HG03025 (cell line): ENCODE results near the gene ITPK1.

Experiments used
- ATAC-seq: cut with Tn5 transposase; IDR thresholded peaks from one replicate; pipeline ENCODE4 v1.9.1; 2021; ENCODE audit warnings: mild to moderate bottlenecking, moderate library complexity; ENCODE audit not compliant: unreplicated experiment, low FRiP score

The ITPK1 gene

GRCh38 chr14:93085911-93086310 lies 29.8 kb downstream of the ITPK1 start:
- no peak for ATAC-seq

- ATAC-seq: no peak
These were observed 30.6 kb downstream of the ITPK1 start for GRCh38 chr14:93084866-93085857.

- no peak for ATAC-seq
These were observed 31.3 kb downstream of the ITPK1 start for GRCh38 chr14:93084402-93084801.

GRCh38 chr14:93083917-93084316 lies 31.8 kb downstream of the ITPK1 start:
- ATAC-seq: no peak

GRCh38 chr14:93082576-93083001 lies 33.1 kb downstream of the ITPK1 start:
- no peak for ATAC-seq

- no peak for ATAC-seq
These were observed 33.7 kb downstream of the ITPK1 start for GRCh38 chr14:93081876-93082570.

GRCh38 chr14:93079865-93080403 lies 35.8 kb downstream of the ITPK1 start:
- ATAC-seq: no peak

- no peak for ATAC-seq
These were observed 36.4 kb downstream of the ITPK1 start for GRCh38 chr14:93079321-93079720.

- no peak for ATAC-seq
These were observed 36.9 kb downstream of the ITPK1 start for GRCh38 chr14:93078870-93079269.

GRCh38 chr14:93076755-93077154 lies 39.0 kb downstream of the ITPK1 start:
- ATAC-seq: no peak

GRCh38 chr14:93075891-93076290 lies 39.8 kb downstream of the ITPK1 start:
- no peak for ATAC-seq

GRCh38 chr14:93073910-93074769 lies 41.6 kb downstream of the ITPK1 start:
- no peak for ATAC-seq

- ATAC-seq: no peak
These were observed 42.4 kb downstream of the ITPK1 start for GRCh38 chr14:93073358-93073707.

GRCh38 chr14:93072659-93073357 lies 42.9 kb downstream of the ITPK1 start:
- ATAC-seq: no peak

- ATAC-seq: no peak
These were observed 47.0 kb downstream of the ITPK1 start for GRCh38 chr14:93068711-93069110.

- ATAC-seq: no peak
These were observed 48.6 kb downstream of the ITPK1 start for GRCh38 chr14:93067088-93067487.

GRCh38 chr14:93065272-93065730 lies 50.4 kb downstream of the ITPK1 start:
- ATAC-seq: no peak

GRCh38 chr14:93064411-93065271 lies 51.1 kb downstream of the ITPK1 start:
- no peak for ATAC-seq

GRCh38 chr14:93063393-93063792 lies 52.3 kb downstream of the ITPK1 start:
- no peak for ATAC-seq
